Measurements from ENCODE around the gene HOXD10. TPM values are rescaled to one million over a fixed set of nuclear protein-coding genes. Genes with fewer than 3 reads are reported as not detected.
A peak's percentile ranks its signal among the peaks of the same experiment; 100 is the strongest.

The HOXD10 gene
- total RNA-seq, 3 donors from 2014 or later: 1.6 to 5.2 TPM; not detected in 1

DNA sequence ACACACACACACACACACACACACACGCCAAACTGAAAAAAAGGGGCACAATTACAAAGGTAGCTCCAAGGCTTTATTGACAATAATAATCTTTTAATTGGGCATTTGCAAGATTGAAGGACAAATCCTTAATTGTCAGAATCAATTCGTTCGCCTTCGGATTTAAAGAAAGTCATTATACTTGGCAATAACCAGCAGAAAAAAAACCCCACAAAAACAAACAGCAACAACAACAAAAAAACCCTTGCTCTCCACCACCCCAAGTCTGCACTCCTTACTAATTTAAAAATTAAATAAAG is 11.1 kb downstream of the HOXD10 start:
- Histone ChIP-seq H3K27me3 (peaks cover 5 to 86% of the 10 kb centered on the region in 2 donors), H3K36me3 (no peaks in the 10 kb centered on the region), H3K9me3 (peaks cover 0 to 3% of the 10 kb centered on the region in 2 donors), H3K4me3 (peak overlapping the region in 2 of 3 donors; percentile 52 to 73), H3K4me1 (no peaks in the 10 kb centered on the region), H3K27ac (peak overlapping the region; percentile 83 to 98)
- no peak for DNase-seq (ENCODE audit: low spot score in 2 of 2)
- no peak for TF ChIP-seq POLR2AphosphoS5 (IDR thresholded peaks at IDR 0.05)
- no peak for TF ChIP-seq CTCF (IDR thresholded peaks at IDR 0.05)
- no peak for TF ChIP-seq POLR2A (IDR thresholded peaks at IDR 0.05)
- intact Hi-C loops (cut with DNase I; ENCODE audit: low total_unique reads): no loop called here

- TF ChIP-seq POLR2A (IDR thresholded peaks at IDR 0.05) (no peak), POLR2AphosphoS5 (IDR thresholded peaks at IDR 0.05) (no peak), CTCF (IDR thresholded peaks at IDR 0.05) (no peak)
- intact Hi-C loops (cut with DNase I; ENCODE audit: low total_unique reads): no loop called here
- peaks cover 5 to 83% of the 10 kb centered on the region in 2 donors for H3K27me3 ChIP-seq
- no peaks in the 10 kb centered on the region for H3K4me1 ChIP-seq
- H3K27ac ChIP-seq: peak overlapping the region; percentile 83 to 98
- peak overlapping the region; percentile 52 to 73 (median 60) for H3K4me3 ChIP-seq
- peaks cover 0 to 3% of the 10 kb centered on the region in 2 donors for H3K9me3 ChIP-seq
- H3K36me3 ChIP-seq: no peaks in the 10 kb centered on the region
- no peak for DNase-seq (ENCODE audit: low spot score in 2 of 2)
Observed at GRCh38 chr2:176128172-176128981, 11.8 kb downstream of the HOXD10 start.

DNA sequence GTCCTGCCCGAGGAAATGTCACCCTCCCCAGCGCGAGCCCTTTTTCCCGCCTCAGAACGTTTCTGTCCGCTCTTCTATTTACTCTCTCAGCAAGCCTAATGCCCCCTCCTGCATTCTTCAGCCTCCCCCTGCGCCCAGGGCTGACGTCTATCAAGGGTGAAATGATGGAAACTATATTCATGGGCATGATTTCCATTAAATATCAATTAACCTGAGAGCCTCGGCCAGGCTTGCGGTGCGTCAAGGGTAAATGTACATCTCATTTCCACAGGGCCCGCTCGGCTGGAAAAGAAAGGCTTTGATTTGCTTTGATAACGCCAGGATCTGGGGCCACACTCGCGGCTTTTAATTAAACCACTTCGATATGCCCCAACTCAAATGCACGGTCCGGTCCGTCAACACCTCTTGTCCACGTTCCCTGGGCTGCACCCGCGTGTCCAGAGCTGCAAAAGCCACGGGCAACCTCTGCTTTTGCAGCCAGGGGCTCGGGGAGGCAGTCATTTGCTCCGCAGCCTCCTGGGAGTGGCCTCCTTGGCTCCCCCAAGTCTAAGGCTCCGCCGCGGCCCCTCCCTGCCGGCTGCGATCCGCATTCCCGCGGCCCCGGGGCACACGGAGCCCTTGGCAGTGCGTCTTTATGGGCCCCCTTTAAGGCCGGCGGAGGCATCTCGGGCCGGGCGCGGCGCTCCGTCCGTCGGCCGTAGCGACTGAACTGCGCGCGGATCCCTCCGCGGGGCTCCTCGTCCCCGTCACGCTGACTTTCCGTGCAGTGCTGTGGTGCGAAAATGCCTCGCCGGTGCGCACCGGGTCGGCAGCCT is 12.6 kb downstream of the HOXD10 start, which contains the start of gene HOXD8:
HOXD8 (plus strand) TSS at position 724 of the 815 bp plus-strand sequence. CDS start 662 bp downstream, outside the sequence.
- peak within 1 kb of the TSS; percentile 83 to 98 for H3K27ac ChIP-seq
- intact Hi-C loops (cut with DNase I; ENCODE audit: low total_unique reads): no loop called here
- peaks cover 0 to 3% of the 10 kb centered on the region in 2 donors for H3K9me3 ChIP-seq
- H3K4me3 ChIP-seq: peak within 1 kb of the TSS; percentile 52 to 73 (median 60)
- H3K36me3 ChIP-seq: no peaks in the 10 kb centered on the region
- TF ChIP-seq POLR2AphosphoS5 (IDR thresholded peaks at IDR 0.05) (peak; percentile 66 to 90 (median 82)), CTCF (IDR thresholded peaks at IDR 0.05) (no peak)
- peaks cover 5 to 83% of the 10 kb centered on the region in 2 donors for H3K27me3 ChIP-seq
- H3K4me1 ChIP-seq: no peaks in the 10 kb centered on the region
- DNase-seq (ENCODE audit: low spot score in 2 of 2): no peak

DNA sequence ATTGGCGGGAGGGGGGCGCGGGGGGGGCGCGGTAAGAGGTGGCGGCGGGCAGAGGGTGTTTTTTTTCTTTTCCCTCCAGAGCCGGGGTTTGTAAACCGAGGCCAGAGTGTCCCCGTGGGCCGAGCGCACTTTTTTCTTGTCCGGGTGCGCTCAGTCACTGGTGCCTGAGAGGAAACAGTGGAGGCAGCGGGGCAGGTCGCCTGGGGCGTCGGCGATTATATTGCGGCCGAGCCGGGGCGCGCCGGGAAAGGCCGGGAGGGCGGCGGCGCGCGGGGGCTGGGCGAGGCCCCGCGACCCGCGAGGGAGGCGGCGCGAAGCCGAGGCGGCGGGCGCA is 13.2 kb downstream of the HOXD10 start:
- H3K27me3 ChIP-seq: peaks cover 5 to 83% of the 10 kb centered on the region in 2 donors
- H3K27ac ChIP-seq: peak overlapping the region; percentile 83 to 98
- H3K9me3 ChIP-seq: peaks cover 0 to 3% of the 10 kb centered on the region in 2 donors
- no peaks in the 10 kb centered on the region for H3K36me3 ChIP-seq
- intact Hi-C loops (cut with DNase I; ENCODE audit: low total_unique reads): loop anchor here (10.0 kb wide), 1 partner anchor 1015 kb away; no protein-coding TSS in a partner anchor
- H3K4me3 ChIP-seq: peak overlapping the region; percentile 52 to 73 (median 60)
- DNase-seq (ENCODE audit: low spot score in 2 of 2): no peak
- no peak for TF ChIP-seq POLR2AphosphoS5 (IDR thresholded peaks at IDR 0.05)
- TF ChIP-seq CTCF (IDR thresholded peaks at IDR 0.05): no peak
- TF ChIP-seq POLR2A (IDR thresholded peaks at IDR 0.05): no peak
- no peaks in the 10 kb centered on the region for H3K4me1 ChIP-seq
